GM12874 (cell line): Measurements from ENCODE around the gene RBFOX2.

ENCODE experiments used
- CTCF ChIP-seq: IDR thresholded peaks from 2 replicates; pipeline ENCODE4 v1.5.1; 2011; ENCODE audit warnings: low read depth, mild to moderate bottlenecking, control low read depth, low read length, moderate library complexity; ENCODE audit not compliant: insufficient read depth

Gene RBFOX2

GRCh38 chr22:35781898-35782297, 246.7 kb downstream of the RBFOX2 start:
- TF ChIP-seq CTCF: no peak

GRCh38 chr22:35777335-35777975, 251.2 kb downstream of the RBFOX2 start:
- TF ChIP-seq CTCF: no peak

- TF ChIP-seq CTCF: no peak
Measured at GRCh38 chr22:35775339-35775738, 253.3 kb downstream of the RBFOX2 start.

- TF ChIP-seq CTCF: no peak
Measured at GRCh38 chr22:35769974-35770373, 258.6 kb downstream of the RBFOX2 start.

- TF ChIP-seq CTCF: no peak
Measured at GRCh38 chr22:35766654-35767580, 261.7 kb downstream of the RBFOX2 start.

- no peak for TF ChIP-seq CTCF
Measured at GRCh38 chr22:35761037-35761436, 267.6 kb downstream of the RBFOX2 start.

GRCh38 chr22:35758394-35758793, 270.2 kb downstream of the RBFOX2 start:
- TF ChIP-seq CTCF: no peak
